ENCODE data around the gene FAM184B.

Gene FAM184B

GRCh38 chr4:17771284-17771908 is 10.0 kb downstream of the FAM184B start:
- DNase-seq, result no peak

- DNase-seq, result no peak
These were observed 10.6 kb downstream of the FAM184B start for GRCh38 chr4:17770845-17771244.

DNA sequence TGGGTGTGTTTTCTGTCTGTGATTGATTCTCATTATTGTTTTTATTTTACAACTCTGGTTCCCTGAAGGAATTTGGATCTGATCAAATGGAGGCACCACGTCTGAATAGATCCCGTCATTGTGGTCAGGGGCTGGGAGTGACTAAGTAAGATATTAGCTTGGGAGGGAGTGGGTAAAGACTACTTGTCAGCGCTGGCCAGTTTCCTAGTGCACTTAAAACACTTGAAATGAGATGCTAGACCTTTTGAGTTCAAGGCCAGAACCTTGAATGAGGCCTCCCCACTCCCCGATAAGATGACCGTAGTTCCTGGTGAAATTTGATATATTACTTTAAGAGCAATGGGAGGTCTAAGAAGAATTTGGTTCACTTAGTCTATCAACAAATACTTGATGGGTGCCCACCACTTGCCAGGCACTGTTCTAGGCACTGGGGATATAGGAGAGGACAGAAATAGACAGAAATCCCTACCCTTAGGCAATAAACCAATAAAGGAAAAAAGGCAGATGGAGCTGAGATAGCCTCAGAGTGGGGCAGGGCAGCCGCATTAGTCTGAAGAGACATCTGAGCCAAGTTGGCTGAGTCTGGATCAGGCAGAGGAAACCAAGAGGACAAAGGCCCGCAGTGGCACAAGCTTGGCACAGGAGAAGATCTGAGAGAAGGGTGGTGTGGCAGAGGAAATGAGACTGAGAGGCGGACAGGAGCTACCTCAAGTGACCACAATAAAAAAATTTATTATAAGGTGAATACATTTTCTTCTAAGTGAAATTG is 11.8 kb downstream of the FAM184B start:
- DNase-seq, result no peak

- no peak for DNase-seq
These were observed 14.5 kb downstream of the FAM184B start for GRCh38 chr4:17766826-17767458.

GRCh38 chr4:17765514-17766286 is 15.7 kb downstream of the FAM184B start:
- no peak for DNase-seq

- DNase-seq, result no peak
These were observed 17.5 kb downstream of the FAM184B start for GRCh38 chr4:17763931-17764330.

GRCh38 chr4:17763416-17763815 is 18.0 kb downstream of the FAM184B start:
- DNase-seq, result no peak

GRCh38 chr4:17762726-17763125 is 18.7 kb downstream of the FAM184B start:
- DNase-seq, result no peak

DNA sequence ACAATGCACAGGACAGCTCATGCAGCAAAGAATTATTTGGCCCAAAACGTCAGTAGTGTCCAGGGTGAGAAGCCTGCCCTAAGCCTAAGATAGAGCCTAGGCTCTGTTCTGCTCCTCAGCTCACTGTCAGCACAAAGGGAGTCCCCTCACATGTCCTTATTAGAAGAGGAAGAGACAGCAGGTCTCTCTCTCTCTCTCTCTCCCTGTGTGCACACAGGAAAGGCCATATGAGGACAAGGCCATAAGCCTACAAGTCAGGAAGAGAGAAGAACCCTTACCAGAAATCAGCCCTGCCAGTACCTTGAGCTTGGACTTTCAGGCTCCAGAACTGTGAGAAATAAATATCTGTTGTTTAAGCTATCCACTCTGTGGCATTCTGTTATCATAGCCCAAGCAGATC is 20.4 kb downstream of the FAM184B start:
- DNase-seq, result no peak

GRCh38 chr4:17760626-17761025 is 20.8 kb downstream of the FAM184B start:
- DNase-seq, result no peak

GRCh38 chr4:17758485-17758884 is 22.9 kb downstream of the FAM184B start:
- DNase-seq, result peak; percentile 70

GRCh38 chr4:17757621-17758020 is 23.8 kb downstream of the FAM184B start:
- DNase-seq, result no peak

DNA sequence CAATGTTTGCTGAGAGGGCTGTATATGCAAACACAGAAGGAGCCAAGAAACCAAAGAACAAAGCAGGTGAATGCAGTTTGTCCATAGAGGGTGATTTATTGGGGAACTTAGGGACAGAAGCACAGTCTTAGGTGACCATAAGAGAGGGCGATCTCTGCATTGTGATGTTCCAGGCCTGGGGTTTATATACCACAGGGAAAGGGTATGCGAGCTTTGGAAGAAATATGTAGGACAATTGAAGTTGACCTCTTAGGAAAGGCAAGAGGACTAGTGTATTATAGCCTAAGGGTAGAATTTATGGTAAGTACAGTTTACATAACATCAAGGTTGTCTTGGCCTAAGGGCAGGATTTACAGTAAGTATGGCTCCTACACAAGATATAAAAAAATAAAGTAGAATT is 27.8 kb downstream of the FAM184B start:
- DNase-seq, result no peak

- DNase-seq, result no peak
These were observed 40.7 kb downstream of the FAM184B start for GRCh38 chr4:17740702-17741101.

DNA sequence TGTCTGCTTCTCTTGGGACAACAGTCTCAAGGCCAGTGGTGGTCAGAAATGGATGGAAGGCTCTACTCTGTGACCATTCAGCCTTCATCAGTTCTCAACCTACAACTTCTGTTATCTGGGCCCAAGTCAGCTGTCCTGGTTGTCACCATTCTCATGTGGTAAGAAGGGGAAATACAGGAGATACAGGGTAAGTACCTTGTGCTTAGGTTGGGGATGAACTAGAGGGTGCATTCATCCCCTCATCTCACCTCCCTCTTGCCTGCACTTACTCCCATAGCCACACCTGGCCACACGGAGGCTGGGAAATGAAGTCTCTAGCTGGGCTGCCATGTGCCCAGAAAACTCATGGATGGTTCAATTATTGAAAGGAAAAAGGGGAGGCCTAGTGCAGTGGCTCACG is 44.9 kb downstream of the FAM184B start:
- DNase-seq, result no peak

- no peak for DNase-seq
These were observed 54.5 kb downstream of the FAM184B start for GRCh38 chr4:17726911-17727310.

- no peak for DNase-seq
These were observed 57.8 kb downstream of the FAM184B start for GRCh38 chr4:17723648-17724047.

DNA sequence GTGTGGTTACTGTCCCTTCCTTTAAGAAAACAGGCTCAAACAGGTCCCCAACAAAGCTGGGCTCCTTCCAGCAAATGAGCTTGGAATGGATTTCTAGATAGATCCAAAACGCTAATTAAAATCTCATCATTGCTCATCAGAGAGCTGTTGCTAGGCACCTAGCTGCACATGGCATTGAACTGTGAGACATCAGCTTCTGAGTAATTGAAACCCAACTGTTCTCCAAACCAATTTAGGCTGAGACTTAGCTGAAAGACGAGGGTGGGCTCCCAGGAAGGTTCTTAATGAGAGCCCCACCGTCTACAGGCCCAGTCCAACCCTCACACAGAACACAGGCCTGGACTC is 59.1 kb downstream of the FAM184B start:
- DNase-seq, result peak; percentile 40

- no peak for DNase-seq
These were observed 59.7 kb downstream of the FAM184B start for GRCh38 chr4:17721496-17722355.

DNA sequence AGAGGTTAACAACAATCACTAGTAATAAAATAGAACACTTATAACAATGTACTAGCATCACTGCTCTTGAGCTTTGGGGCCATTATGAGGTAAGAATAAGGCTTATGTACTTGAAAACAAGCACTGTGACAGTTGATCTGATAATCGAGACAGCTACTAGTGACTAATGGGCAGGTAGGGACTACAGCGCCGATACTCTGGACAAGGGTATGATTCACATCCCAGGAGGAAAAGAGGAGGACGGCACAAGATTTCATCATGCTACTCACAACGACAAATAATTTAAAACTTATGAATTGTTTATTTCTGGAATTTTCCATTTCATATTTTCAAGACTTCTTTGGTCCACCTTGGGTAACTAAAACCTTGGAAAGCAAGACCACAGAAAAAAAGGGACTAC is 62.3 kb downstream of the FAM184B start:
- no peak for DNase-seq

GRCh38 chr4:17718471-17718870 is 63.0 kb downstream of the FAM184B start:
- no peak for DNase-seq

DNA sequence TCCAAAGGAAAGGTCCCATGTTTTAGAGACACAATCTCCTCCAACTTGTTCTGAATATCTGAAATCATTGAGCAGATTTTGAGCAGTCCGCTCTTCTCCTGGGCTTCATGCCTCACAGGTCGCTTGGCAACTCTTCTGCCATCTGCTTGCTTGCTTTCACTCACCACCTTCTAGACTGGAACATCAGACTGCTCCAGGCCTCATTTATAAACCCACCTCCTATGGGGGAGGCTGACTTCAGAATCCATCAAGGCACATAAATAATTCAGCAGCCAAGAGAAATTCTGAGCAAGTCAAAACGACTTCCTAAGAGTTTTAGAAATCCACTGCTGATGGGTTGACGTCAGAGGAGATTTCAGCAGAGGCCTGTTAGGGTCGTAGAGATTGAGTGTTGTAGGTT is 64.1 kb downstream of the FAM184B start:
- no peak for DNase-seq

DNA sequence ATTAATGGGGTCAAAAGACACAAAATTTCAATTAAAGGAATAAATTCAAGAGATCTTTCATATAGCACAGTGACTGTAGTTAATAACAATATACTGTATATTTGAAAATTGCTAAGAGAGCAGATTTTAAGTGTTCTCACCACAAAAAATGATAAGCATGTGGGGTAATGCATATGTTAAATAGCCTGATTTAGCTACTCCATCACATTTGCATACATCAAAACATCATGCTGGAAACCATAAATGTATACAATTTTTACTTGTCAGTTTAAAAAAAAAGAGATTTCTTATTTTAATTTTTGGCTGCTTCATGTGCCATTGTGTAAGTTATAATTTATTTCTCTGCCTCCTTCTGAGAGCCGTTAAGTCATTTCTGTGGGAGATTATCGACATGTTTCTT is 65.9 kb downstream of the FAM184B start:
- DNase-seq, result no peak

Measured in NCI-H1092 treated with DMSO at 0.1 percent for 48 hours (cell line).